ENCODE measurements around the gene FILIP1.

FILIP1 gene

DNA sequence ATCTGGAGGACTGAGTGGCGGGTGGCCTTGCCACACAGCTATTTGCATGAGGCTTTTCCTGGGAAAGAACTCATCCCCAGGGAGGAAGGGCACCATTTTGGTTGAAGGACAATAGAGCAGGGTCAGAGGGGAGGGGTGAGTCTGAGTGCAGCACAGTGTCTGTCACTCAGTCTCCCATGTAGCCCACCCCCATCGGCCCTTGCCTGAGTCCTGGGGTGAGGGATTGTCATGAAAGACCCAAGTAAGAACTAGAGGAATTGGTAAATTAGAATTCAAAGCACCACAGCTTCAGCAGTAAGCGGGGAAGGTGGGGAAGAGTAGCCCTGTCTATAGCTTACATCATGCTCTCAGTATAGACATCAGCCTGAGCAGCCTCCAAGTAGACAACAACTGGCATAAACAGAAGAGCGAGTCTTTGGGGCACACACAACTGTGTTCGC, 118.6 kb downstream of the FILIP1 start:
- DNase-seq: no peak

DNA sequence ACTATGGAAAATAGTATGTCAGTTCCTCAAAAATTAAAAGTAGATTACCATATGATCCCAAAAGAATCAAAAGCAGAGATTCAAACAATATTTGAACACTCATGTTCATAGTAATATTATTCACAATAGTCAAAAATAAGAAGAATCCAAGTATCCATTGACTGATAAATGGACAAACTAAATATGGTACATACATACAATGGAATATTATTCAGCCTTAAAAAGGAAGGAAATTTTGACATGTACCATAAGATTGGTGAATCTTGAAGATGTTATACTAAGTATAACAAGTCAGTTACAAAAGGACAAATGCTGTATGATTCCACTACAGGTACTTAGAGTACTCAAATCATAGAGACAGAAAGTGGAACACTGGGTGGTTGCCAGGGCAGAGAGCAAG, 120.7 kb downstream of the FILIP1 start:
- DNase-seq: no peak

DNA sequence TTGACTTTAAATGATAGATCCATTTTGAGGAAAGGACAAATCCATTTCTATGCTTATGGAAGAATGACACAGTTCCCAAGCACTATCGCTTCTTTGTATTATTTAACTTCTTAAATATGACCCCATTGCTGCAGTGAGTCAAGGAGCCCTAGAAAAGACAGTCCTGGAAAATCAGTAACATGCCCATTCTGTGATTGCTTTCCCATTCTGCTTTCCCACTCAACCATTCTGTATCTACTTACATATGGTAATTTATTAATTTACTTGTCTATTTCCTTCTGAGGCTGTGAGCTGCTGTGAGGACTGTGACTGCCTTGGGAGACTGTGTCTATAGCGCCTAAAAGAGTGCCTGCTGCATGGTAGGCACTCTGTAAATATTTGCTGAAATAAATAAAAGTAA, 123.6 kb downstream of the FILIP1 start:
- no peak for DNase-seq

- no peak for DNase-seq
Observed at GRCh38 chr6:75368864-75369402, 124.7 kb downstream of the FILIP1 start.

GRCh38 chr6:75368151-75368779, 125.3 kb downstream of the FILIP1 start:
- DNase-seq: no peak

GRCh38 chr6:75363304-75363703, 130.3 kb downstream of the FILIP1 start:
- no peak for DNase-seq

- no peak for DNase-seq
Observed at GRCh38 chr6:75353644-75354043, 140.0 kb downstream of the FILIP1 start.

DNA sequence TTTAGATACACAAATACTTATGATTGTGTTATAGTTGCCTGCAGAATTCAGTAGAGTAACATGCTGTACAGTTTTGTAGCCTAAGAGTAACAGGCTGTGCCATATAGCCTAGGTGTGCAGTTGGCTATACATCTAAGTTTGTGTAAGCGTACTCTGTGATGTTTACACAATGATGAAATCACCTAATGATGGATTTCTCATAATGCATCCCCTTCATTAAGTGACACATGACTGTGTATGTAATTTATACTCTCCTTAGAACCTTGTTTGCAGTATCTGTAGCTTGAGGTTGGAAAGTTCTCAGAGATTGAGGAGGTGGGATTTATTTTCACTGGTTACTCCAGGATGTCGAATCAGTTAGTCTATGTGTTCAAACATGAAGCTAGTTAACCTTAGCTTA, 142.0 kb downstream of the FILIP1 start:
- no peak for DNase-seq

DNA sequence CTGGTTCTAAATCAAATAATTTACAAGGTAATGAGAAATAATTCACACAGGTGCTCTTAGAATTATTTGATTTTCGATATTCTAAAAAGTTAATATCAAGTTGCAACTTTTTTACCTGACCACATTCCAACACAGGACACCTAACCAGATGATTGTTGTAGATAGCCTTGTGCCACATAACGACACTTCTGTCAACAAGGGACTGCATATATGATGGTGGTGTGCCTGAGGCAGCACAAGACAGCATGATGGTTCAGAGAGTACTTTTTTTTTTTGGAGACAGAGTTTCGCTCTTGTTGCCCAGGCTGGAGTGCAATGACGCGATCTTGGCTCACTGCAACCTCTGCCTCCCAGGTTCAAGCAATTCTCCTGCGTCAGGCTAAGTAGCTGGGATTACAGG, 142.8 kb downstream of the FILIP1 start:
- no peak for DNase-seq

GRCh38 chr6:75350156-75350555, 143.4 kb downstream of the FILIP1 start:
- DNase-seq: no peak

DNA sequence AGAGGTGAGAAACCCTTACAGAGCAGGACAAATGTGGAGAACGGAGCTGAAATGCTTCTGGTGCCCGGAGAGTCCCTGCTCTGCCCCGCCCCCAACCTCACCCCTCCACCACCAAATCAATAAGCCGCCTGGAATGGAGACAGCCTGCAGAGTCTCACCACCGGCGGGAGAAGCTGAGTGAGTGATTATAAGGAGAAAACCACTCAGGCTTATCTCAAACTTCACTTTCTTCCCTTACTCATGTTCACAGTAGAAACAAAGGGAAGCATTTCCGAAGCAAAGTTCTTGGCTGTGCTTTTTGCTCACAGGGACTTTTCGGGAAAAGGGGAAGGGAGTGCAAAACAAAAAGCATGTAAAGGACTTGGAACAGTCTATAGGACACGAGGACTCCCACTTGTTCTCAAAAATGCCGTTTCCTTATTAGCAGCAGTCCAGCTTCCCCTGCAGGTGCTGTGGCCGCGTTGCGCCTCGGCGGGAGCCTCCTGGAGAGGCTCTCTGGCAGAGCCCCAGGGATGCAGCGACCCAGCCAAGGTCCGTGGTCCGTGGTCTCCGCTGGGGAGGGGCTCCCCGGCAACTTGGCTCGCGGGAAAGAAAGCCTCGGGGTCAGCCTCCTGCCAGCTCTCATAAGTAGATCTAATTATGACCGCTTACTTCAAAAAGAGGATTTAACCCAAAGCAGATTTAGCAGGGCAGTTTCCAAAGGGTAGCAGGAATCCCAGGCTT, 144.2 kb downstream of the FILIP1 start:
- DNase-seq: no peak

DNA sequence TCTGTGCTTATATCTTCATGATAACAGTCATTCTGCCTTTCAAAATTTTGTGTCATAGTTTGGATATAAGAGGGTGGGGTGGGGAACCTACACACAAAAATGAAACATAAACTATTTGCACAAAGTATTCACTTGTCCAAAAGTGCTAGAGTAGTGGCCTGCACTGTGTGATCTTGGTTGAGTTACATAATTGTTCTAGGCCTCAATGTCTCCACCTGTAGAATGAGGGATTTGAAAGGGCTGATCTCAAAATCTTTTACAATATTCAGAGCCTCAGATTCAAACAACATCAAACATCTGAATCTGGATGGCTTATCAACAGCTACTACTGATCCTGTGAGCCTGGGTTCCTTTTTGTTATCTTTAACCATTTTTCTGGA, 144.7 kb downstream of the FILIP1 start:
- DNase-seq: no peak

DNA sequence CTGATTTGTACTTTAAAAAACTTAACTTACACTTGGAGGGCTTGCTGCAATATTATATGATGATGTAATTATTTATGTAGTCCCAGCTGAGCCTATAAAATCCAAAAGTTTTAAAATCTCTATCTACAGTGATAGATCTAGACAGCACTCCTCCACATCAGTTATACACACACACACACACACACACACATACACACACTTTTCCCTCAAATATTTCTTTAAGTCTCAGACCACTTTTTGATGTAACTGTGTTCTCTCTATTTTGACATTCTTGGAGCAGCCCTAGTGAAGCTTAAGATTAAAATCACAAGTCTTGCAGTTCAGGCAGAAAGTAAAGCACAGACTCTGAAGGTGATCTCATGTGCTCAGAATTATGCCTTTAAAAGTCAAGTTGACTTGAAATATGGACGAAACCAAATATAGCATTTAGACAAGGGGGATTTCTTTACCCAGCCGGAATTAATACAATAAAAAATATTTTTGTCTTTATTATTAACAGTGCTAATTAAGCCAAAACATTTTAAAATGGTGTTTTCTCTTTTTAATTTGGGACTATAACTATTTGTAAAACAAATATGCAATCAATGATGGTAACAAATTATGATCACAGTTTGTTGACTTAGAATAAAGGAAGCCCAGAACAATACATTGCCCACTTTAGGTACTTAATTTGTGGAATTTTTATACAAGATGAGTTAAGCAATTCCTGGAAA, 145.5 kb downstream of the FILIP1 start:
- DNase-seq: no peak

- DNase-seq: no peak
Observed at GRCh38 chr6:75345413-75345812, 148.2 kb downstream of the FILIP1 start.

DNA sequence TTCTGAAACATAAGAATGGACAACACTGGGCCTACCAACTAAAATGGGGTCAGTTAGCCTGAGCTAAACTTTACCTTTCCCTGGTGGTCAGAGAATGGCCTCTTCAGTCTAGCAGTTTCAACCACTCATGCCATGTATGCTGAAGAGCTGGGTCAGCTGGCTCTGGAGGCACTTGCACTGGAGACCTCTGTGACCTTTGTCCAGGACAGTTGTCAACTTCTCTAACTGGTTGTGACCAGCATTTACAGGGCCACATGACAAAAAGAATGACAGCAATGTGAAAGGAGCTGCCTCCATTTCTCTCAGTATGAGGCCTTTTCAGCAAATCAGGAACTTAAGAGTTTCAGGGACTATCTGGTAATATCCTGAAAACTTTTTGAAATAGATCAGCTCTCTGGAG, 149.1 kb downstream of the FILIP1 start:
- no peak for DNase-seq

DNA sequence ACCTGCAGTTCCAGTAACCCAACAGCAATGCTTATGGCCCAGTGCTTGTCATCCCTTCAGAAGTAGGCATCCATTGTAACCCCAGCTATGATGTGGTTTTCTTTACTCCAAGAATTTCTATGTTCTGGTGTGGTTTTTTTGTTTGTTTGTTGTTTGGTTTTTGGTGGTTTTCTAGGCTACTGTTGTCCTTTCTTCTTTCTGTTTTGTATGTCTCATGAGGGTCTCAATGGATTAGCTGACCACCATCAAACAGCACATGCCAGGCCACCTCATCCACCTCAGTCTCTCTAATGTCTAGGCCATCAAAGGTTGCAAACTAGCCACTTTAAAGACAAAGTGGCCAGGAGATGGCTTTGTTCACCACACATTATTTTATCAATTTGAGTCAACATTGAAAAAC, 149.6 kb downstream of the FILIP1 start:
- DNase-seq: no peak

- DNase-seq: no peak
Observed at GRCh38 chr6:75337835-75338580, 155.6 kb downstream of the FILIP1 start.

GRCh38 chr6:75334266-75335040, 159.1 kb downstream of the FILIP1 start:
- DNase-seq: no peak

GRCh38 chr6:75333676-75334200, 159.9 kb downstream of the FILIP1 start:
- no peak for DNase-seq

DNA sequence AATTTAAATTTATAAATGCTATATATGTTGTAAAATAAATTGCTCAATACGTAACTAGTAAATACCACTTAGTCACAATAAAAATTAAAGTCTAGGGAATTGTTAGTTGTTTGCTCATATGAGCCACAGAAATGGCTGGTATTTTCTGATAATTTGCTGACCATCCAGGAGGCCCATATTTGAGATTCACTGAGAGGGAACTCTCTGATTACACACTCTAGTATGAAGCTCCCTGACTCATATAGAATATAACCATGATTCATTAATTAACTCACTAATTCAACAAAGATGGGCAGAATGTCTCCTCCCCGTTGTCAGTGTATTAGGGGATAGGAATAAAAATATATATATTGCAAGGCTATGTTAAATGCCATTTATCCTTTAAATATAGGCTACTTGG, 162.4 kb downstream of the FILIP1 start:
- no peak for DNase-seq

DNA sequence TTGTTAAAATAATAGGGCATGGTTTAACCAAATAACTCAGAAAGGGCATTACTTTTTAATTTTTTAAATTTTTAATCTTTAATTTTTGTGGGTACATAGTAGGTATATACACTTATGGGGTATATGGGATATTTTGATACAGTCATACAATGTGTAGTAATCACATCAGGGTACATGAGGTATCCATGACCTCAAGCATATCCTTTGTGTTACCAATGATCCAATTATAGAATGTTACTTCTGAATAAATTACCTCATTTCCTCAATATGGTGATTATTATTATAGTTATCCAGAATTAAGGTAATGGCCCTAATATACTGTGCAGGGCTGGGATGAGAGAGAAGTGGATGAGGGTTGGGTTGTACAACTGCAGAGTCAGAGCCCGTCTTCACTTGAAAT, 163.9 kb downstream of the FILIP1 start:
- no peak for DNase-seq

DNA sequence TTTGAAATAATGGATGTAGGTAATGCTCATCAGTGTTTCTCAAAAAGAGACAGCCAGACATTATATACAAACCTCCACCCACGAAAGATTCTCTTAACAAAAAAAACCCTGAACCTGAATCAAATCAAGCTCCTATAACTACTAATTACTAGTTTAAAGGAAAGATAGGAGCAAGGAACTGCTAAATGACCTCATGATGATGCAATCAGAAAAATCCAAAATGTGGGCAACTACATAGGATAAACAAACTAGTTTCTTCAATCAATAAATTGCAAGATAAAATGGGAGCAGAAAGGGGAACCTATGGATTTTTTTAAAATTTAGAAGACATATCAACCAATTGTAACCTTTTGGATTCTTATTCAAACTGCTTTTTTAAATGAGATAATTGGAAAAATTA, 165.8 kb downstream of the FILIP1 start:
- DNase-seq: no peak

All from CD4-positive, alpha-beta T cell treated with Interleukin-21 for 1 hour (primary cell).